Neural progenitor cell (in vitro differentiated cells): ENCODE results near the gene OSBPL1A. TPM values are rescaled to one million over a fixed set of nuclear protein-coding genes. Genes with fewer than 3 reads are reported as not detected.

Experiments
- DNase-seq: peaks from one replicate; pipeline ENCODE4 v3.0.0-alpha.2; 2016; ENCODE audit warnings: low spot score
- H2AFZ ChIP-seq: fragments of 200-600 bp; sonication (generic); replicated peaks from 2 replicates; pipeline ENCODE4 v1.6.1; 2016; ENCODE audit warnings: antibody characterized with exemption
- H3F3A ChIP-seq: fragments of 200-600 bp; sonication (generic); 2 replicates; pipeline ENCODE4 v1.6.1; 2016; ENCODE audit warnings: antibody characterized with exemption, low read depth
- H3K27ac ChIP-seq: fragments of 200-600 bp; sonication (generic); 2 replicates; pipeline ENCODE4 v1.5.1; 2016; ENCODE audit warnings: mild to moderate bottlenecking
- H3K27me3 ChIP-seq: fragments of 200-600 bp; sonication (generic); 2 replicates; pipeline ENCODE4 v1.6.1; 2016; ENCODE audit warnings: mild to moderate bottlenecking, moderate library complexity
- H3K36me3 ChIP-seq: fragments of 200-600 bp; sonication (generic); 2 replicates; pipeline ENCODE4 v1.5.1; 2016
- H3K4me1 ChIP-seq: fragments of 200-600 bp; sonication (generic); 2 replicates; pipeline ENCODE4 v1.6.1; 2016; ENCODE audit warnings: mixed run types
- H3K4me2 ChIP-seq: fragments of 200-600 bp; sonication (generic); 2 replicates; pipeline ENCODE4 v1.6.1; 2016
- H3K4me3 ChIP-seq: fragments of 200-600 bp; sonication (generic); 2 replicates; pipeline ENCODE4 v1.5.1; 2016
- H3K79me2 ChIP-seq: fragments of 200-600 bp; sonication (generic); 2 replicates; pipeline ENCODE4 v1.6.1; 2016; ENCODE audit warnings: low read depth
- H3K9ac ChIP-seq: fragments of 200-600 bp; sonication (generic); 2 replicates; pipeline ENCODE4 v1.6.1; 2016
- H3K9me3 ChIP-seq: fragments of 200-600 bp; sonication (generic); 2 replicates; pipeline ENCODE4 v1.5.1; 2016; ENCODE audit warnings: low read depth
- H4K20me1 ChIP-seq: fragments of 200-600 bp; sonication (generic); 2 replicates; pipeline ENCODE4 v1.6.1; 2016; ENCODE audit warnings: low read depth
- H3K27ac Mint-ChIP-seq: 3 replicates; pipeline ENCODE4 v1.8.0; 2021; ENCODE audit warnings: mixed read lengths
- H3K27me3 Mint-ChIP-seq: 2 replicates; pipeline ENCODE4 v1.8.0; 2022; ENCODE audit warnings: low read depth, mild to moderate bottlenecking, inconsistent platforms, moderate library complexity, mixed read lengths; ENCODE audit not compliant: insufficient read depth
- H3K36me3 Mint-ChIP-seq: 3 replicates; pipeline ENCODE4 v1.8.0; 2021; ENCODE audit warnings: mixed read lengths
- H3K4me1 Mint-ChIP-seq: 3 replicates; pipeline ENCODE4 v1.8.0; 2021; ENCODE audit warnings: mixed read lengths
- H3K4me3 Mint-ChIP-seq: 3 replicates; pipeline ENCODE4 v1.8.0; 2021; ENCODE audit warnings: mild to moderate bottlenecking, moderate library complexity, mixed read lengths
- H3K9me3 Mint-ChIP-seq: 3 replicates; pipeline ENCODE4 v1.8.0; 2020; ENCODE audit warnings: mixed read lengths
- CTCF ChIP-seq: fragments of 200-600 bp; sonication (generic); IDR thresholded peaks from 2 replicates; pipeline ENCODE4 v1.5.1; 2017; ENCODE audit warnings: antibody characterized with exemption, mild to moderate bottlenecking
- EZH2 ChIP-seq: fragments of 200-600 bp; sonication (generic); IDR thresholded peaks from 2 replicates; pipeline ENCODE4 v1.6.1; 2017; ENCODE audit warnings: antibody characterized with exemption, mild to moderate bottlenecking, moderate library complexity
- EZH2phosphoT487 ChIP-seq: fragments of 200-600 bp; sonication (generic); IDR thresholded peaks from 2 replicates; pipeline ENCODE4 v1.6.1; 2017; ENCODE audit warnings: antibody characterized with exemption
- total RNA-seq: library from RNA; depleted of rRNA; stranded (reverse); fragments of >200 nt; gene quantifications from 2 replicates; pipeline ENCODE4 v1.2.3, GENCODE V29; 2015; ENCODE audit warnings: low replicate concordance

Gene OSBPL1A
- total RNA-seq, 1 donor from 2014 or later = 75.0 TPM

GRCh38 chr18:24413148-24413547 lies 15.5 kb upstream of the OSBPL1A start:
- peak overlapping the region; percentile 88 for H2AFZ ChIP-seq
- peak; percentile 54 for DNase-seq
- no peaks in the 10 kb centered on the region for H3K36me3 ChIP-seq
- no peaks in the 10 kb centered on the region for H3K9me3 ChIP-seq
- no peaks in the 10 kb centered on the region for H3K36me3 Mint-ChIP-seq
- peaks cover 3% of the 10 kb centered on the region for H3K4me1 ChIP-seq
- H3F3A ChIP-seq = no peaks in the 10 kb centered on the region
- no peak overlapping the region for H3K4me2 ChIP-seq
- H3K27ac ChIP-seq = no peak overlapping the region
- H3K9me3 Mint-ChIP-seq = no peaks in the 10 kb centered on the region
- H3K27ac Mint-ChIP-seq = no peak overlapping the region
- H3K4me3 Mint-ChIP-seq = no peak overlapping the region
- no peaks in the 10 kb centered on the region for H4K20me1 ChIP-seq
- H3K79me2 ChIP-seq = no peaks in the 10 kb centered on the region
- H3K4me1 Mint-ChIP-seq = peaks cover 9% of the 10 kb centered on the region
- H3K4me3 ChIP-seq = no peak overlapping the region
- H3K27me3 ChIP-seq = no peaks in the 10 kb centered on the region
- peaks cover 12% of the 10 kb centered on the region for H3K27me3 Mint-ChIP-seq
- H3K9ac ChIP-seq = no peak overlapping the region
- TF ChIP-seq EZH2 = no peak
- TF ChIP-seq EZH2phosphoT487 = no peak
- peak; percentile 47 for TF ChIP-seq CTCF

GRCh38 chr18:24408496-24408895 lies 10.9 kb upstream of the OSBPL1A start:
- Histone ChIP-seq H3K4me2 (no peak overlapping the region), H3K4me1 (peaks cover 3% of the 10 kb centered on the region), H2AFZ (no peak overlapping the region), H3K79me2 (no peaks in the 10 kb centered on the region), H3K4me3 (no peak overlapping the region), H4K20me1 (no peaks in the 10 kb centered on the region), H3K27me3 (no peaks in the 10 kb centered on the region), H3F3A (no peaks in the 10 kb centered on the region), H3K9ac (no peak overlapping the region), H3K9me3 (no peaks in the 10 kb centered on the region), H3K36me3 (no peaks in the 10 kb centered on the region), H3K27ac (no peak overlapping the region)
- TF ChIP-seq EZH2phosphoT487 = no peak
- no peak for TF ChIP-seq EZH2
- no peak for TF ChIP-seq CTCF
- DNase-seq = no peak
- H3K36me3 Mint-ChIP-seq = peaks cover 2% of the 10 kb centered on the region
- peaks cover 8% of the 10 kb centered on the region for H3K4me1 Mint-ChIP-seq
- no peak overlapping the region for H3K4me3 Mint-ChIP-seq
- no peak overlapping the region for H3K27ac Mint-ChIP-seq
- H3K27me3 Mint-ChIP-seq = peaks cover 13% of the 10 kb centered on the region
- peaks cover 9% of the 10 kb centered on the region for H3K9me3 Mint-ChIP-seq

- H3K4me3 Mint-ChIP-seq = no peak overlapping the region
- Histone ChIP-seq H3K4me3 (no peak overlapping the region), H3K36me3 (no peaks in the 10 kb centered on the region), H3F3A (peaks cover 2% of the 10 kb centered on the region), H3K79me2 (no peaks in the 10 kb centered on the region), H3K4me2 (no peak overlapping the region), H3K27me3 (no peaks in the 10 kb centered on the region), H3K9me3 (no peaks in the 10 kb centered on the region), H2AFZ (no peak overlapping the region), H4K20me1 (no peaks in the 10 kb centered on the region), H3K9ac (no peak overlapping the region), H3K27ac (no peak overlapping the region), H3K4me1 (peaks cover 13% of the 10 kb centered on the region)
- H3K4me1 Mint-ChIP-seq = peaks cover 24% of the 10 kb centered on the region
- no peak overlapping the region for H3K27ac Mint-ChIP-seq
- peaks cover 9% of the 10 kb centered on the region for H3K9me3 Mint-ChIP-seq
- TF ChIP-seq EZH2phosphoT487 (no peak), EZH2 (no peak), CTCF (no peak)
- peaks cover 3% of the 10 kb centered on the region for H3K36me3 Mint-ChIP-seq
- peaks cover 13% of the 10 kb centered on the region for H3K27me3 Mint-ChIP-seq
- no peak for DNase-seq
These were observed 7.0 kb upstream of the OSBPL1A start for GRCh38 chr18:24404591-24404990.
